ENCODE data around the gene CFLAR.
A peak's percentile ranks its signal among the peaks of the same experiment; 100 is the strongest.

Gene CFLAR

DNA sequence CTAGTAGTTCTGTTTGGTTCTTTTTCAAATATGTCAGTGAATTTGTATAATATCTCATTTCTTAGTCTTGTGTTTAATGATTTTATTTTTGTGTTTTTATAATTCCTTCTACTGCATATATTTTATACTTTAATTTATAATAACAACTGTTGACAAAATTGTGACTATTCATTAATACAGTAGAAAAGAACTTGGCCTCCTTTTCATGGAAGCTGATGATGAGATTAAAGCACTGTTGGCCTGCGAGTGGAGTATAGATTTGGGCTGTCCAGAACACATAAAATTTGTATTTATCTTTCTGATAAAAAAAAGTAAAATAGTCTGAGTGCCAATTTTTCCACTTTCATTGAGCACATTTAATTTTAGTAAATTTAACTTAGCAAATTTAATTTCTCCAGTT, 12.1 kb downstream of the CFLAR start:
- no peak overlapping the region for H3K4me3 ChIP-seq (ENCODE audit: low read length)
- DNase-seq (ENCODE audit: low read depth): no peak
- TF ChIP-seq CTCF (IDR thresholded peaks at IDR 0.05; ENCODE audit: insufficient read depth, low read depth, low read length, missing control alignments): no peak

- TF ChIP-seq CTCF (IDR thresholded peaks at IDR 0.05; ENCODE audit: insufficient read depth, low read depth, low read length, missing control alignments): no peak
- no peak overlapping the region for H3K4me3 ChIP-seq (ENCODE audit: low read length)
- peak; percentile 87 for DNase-seq (ENCODE audit: low read depth)
Measured at GRCh38 chr2:201128933-201129505, 13.1 kb downstream of the CFLAR start.

GRCh38 chr2:201130524-201131186, 14.7 kb downstream of the CFLAR start:
- H3K4me3 ChIP-seq (ENCODE audit: low read length): no peak overlapping the region
- DNase-seq (ENCODE audit: low read depth): peak; percentile 96

DNA sequence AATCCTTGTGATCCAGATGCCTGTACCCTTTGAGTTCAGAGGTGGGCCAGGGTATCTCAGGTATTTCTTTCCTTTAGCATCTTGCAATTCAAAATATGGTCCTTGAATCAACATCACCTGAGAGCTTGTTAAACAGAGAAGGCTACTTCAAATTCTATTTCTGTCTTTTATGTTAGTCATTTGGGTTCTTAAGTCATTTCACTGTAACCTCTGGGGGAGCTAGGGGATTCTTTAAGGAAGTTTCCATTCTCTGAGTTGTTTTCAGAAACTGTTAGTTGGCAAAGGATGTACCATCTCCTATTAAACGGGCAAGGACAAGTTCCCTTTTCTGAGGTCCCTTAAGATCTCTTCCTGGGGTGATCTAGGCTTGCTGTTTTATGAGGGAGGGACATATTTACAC, 16.6 kb downstream of the CFLAR start:
- no peak for TF ChIP-seq CTCF (IDR thresholded peaks at IDR 0.05; ENCODE audit: insufficient read depth, low read depth, low read length, missing control alignments)
- H3K4me3 ChIP-seq (ENCODE audit: low read length): no peak overlapping the region
- DNase-seq (ENCODE audit: low read depth): no peak

More at GRCh38 chr2:201130524-201131186, 14.7 kb downstream of the CFLAR start:
- no peak for TF ChIP-seq CTCF (IDR thresholded peaks at IDR 0.05; ENCODE audit: insufficient read depth, low read depth, low read length, missing control alignments)

- DNase-seq (ENCODE audit: low read depth): no peak
- no peak overlapping the region for H3K4me3 ChIP-seq (ENCODE audit: low read length)
- no peak for TF ChIP-seq CTCF (IDR thresholded peaks at IDR 0.05; ENCODE audit: insufficient read depth, low read depth, low read length, missing control alignments)
Measured at GRCh38 chr2:201135386-201135785, 19.4 kb downstream of the CFLAR start.

- no peak overlapping the region for H3K4me3 ChIP-seq (ENCODE audit: low read length)
- TF ChIP-seq CTCF (IDR thresholded peaks at IDR 0.05; ENCODE audit: insufficient read depth, low read depth, low read length, missing control alignments): no peak
- no peak for DNase-seq (ENCODE audit: low read depth)
Measured at GRCh38 chr2:201136889-201137321, 20.9 kb downstream of the CFLAR start.

Measured in epithelial cell of esophagus (primary cell).